ENCODE data around the gene TRAPPC1.

DNA sequence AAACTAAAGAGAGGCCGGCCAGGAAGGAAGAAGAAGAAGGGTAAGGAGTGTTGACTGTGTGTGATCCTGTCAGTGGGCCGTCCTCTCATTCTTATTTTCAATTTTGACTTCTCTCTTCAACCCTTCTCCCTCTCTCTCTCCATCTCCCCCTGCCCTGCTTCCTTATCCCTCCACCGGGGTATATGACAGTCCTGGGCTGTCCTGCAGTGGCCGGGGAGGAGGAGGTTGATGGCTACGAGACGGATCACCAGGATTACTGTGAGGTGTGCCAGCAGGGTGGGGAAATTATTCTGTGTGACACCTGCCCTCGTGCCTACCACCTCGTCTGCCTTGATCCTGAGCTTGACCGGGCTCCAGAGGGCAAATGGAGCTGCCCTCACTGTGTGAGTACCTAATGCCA is 37.5 kb downstream of the TRAPPC1 start:
- TF ChIP-seq RFX5 (IDR thresholded peaks at IDR 0.05; ENCODE audit: low read length) = no peak
- TF ChIP-seq GABPA (IDR thresholded peaks at IDR 0.05; ENCODE audit: low read depth) = no peak
- no peak for TF ChIP-seq POLR2AphosphoS5 (IDR thresholded peaks at IDR 0.05; ENCODE audit: low read depth, low read length)
- TF ChIP-seq FOXJ3 (CRISPR knock-in tag; IDR thresholded peaks at IDR 0.05) = no peak
- TF ChIP-seq NFIC (IDR thresholded peaks at IDR 0.05; ENCODE audit: borderline replicate concordance) = no peak
- no peak for TF ChIP-seq SMC3 (IDR thresholded peaks at IDR 0.05; ENCODE audit: low read depth, low read length)
- no peak for TF ChIP-seq RAD21 (IDR thresholded peaks at IDR 0.05; ENCODE audit: low read length)
- TF ChIP-seq, protein P1, sequence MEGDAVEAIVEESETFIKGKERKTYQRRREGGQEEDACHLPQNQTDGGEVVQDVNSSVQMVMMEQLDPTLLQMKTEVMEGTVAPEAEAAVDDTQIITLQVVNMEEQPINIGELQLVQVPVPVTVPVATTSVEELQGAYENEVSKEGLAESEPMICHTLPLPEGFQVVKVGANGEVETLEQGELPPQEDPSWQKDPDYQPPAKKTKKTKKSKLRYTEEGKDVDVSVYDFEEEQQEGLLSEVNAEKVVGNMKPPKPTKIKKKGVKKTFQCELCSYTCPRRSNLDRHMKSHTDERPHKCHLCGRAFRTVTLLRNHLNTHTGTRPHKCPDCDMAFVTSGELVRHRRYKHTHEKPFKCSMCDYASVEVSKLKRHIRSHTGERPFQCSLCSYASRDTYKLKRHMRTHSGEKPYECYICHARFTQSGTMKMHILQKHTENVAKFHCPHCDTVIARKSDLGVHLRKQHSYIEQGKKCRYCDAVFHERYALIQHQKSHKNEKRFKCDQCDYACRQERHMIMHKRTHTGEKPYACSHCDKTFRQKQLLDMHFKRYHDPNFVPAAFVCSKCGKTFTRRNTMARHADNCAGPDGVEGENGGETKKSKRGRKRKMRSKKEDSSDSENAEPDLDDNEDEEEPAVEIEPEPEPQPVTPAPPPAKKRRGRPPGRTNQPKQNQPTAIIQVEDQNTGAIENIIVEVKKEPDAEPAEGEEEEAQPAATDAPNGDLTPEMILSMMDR (IDR thresholded peaks at IDR 0.05) = no peak
